Right lobe of liver (tissue), 4 donors: ENCODE results near the gene AQP1.

Experiments used
- POLR2A ChIP-seq: fragments of 450-650 bp; IDR thresholded peaks from one replicate; pipeline ENCODE4 v1.6.1; 2017; ENCODE audit warnings: antibody characterized with exemption, mild to moderate bottlenecking
- TF ChIP-seq, protein P1 (sequence below), 4 donors: fragments of 200-600 bp in 3 of 4; fragments of 450-650 bp in 1 of 4; IDR thresholded peaks; one replicate each; pipeline versions ENCODE4 v1.5.1 to v1.8.0; 2016 to 2022; ENCODE audit warnings: antibody characterized with exemption in 4 of 4, mild to moderate bottlenecking in 2 of 4
- donor health status: DM: no; HTN: no; CAD: no.
- donor health status: DM: no; HTN: no; CAD: no.
- donor health status: DM: no; HTN: yes; CAD: no.

DNA sequence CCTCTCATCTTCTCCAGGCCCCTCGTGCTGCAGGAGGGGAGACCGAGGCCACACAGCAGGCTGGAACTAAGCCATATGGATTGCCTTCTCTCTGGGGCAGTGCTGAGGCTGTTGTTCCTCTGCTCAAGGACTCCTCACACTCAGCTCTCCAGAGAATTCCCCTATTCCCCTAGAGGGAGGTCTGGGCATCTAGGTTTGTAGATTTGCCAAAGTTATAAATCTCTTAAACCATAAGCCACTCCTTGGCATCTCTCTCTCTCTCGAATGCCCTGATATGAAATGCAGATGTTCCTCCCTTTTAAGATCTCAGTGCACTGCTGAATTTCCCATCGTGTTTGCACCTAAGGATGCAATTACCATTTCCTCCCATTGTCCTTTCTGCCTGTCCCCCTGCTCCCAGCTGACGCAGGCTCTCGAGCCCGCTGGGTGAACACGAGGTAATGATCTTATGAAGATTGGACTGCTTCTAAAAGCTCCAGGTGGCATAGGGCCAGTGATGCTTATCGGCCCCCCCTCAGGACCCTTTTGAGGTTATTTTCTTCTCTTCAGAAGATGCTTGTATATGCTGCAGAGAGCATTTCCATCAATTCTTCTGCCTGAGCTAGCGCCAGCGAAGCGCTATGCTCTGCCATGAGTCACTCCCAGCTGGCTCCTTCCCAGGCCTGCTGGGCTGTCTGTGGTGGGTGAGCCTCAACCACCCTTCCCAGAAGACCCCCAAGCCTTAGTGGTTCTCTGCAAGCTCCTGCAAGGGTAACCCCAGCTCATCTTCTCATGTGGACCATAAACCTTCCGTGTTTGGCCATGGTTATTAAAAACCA, 41.6 kb upstream of the AQP1 start:
- TF ChIP-seq, protein P1, sequence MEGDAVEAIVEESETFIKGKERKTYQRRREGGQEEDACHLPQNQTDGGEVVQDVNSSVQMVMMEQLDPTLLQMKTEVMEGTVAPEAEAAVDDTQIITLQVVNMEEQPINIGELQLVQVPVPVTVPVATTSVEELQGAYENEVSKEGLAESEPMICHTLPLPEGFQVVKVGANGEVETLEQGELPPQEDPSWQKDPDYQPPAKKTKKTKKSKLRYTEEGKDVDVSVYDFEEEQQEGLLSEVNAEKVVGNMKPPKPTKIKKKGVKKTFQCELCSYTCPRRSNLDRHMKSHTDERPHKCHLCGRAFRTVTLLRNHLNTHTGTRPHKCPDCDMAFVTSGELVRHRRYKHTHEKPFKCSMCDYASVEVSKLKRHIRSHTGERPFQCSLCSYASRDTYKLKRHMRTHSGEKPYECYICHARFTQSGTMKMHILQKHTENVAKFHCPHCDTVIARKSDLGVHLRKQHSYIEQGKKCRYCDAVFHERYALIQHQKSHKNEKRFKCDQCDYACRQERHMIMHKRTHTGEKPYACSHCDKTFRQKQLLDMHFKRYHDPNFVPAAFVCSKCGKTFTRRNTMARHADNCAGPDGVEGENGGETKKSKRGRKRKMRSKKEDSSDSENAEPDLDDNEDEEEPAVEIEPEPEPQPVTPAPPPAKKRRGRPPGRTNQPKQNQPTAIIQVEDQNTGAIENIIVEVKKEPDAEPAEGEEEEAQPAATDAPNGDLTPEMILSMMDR (IDR thresholded peaks at IDR 0.05), result no peak
- TF ChIP-seq POLR2A, result no peak
